AG04450 (cell line): Measurements from ENCODE around the gene DST. TPM values are rescaled to one million over a fixed set of nuclear protein-coding genes. Genes with fewer than 3 reads are reported as not detected.

ENCODE experiments used
- CTCF ChIA-PET: fragments of 300-600, 350-600 bp; formaldehyde crosslinking; extraction: SDS; loops from one replicate; lab custom pipeline; 2022; ENCODE audit warnings: antibody characterized with exemption, inconsistent platforms; lab: Charles Lee
- POLR2A ChIA-PET: fragments of 350-600 bp; formaldehyde crosslinking; extraction: SDS; loops from one replicate; lab custom pipeline; 2021; ENCODE audit warnings: antibody characterized with exemption, inconsistent platforms; lab: Yijun Ruan, JAX
- DNase-seq: peaks from one replicate; pipeline ENCODE4 v3.0.0-alpha.2; 2011; ENCODE audit warnings: low read depth, low spot score
- H3K27ac ChIP-seq: one replicate; pipeline ENCODE4 v1.5.1; 2012; ENCODE audit warnings: low read depth, low read length, control low read depth
- H3K27me3 ChIP-seq: one replicate; pipeline ENCODE4 v1.6.0; 2012; ENCODE audit warnings: low read length; ENCODE audit not compliant: control insufficient read depth, insufficient read depth
- H3K4me3 ChIP-seq: 2 replicates; pipeline ENCODE4 v1.5.1; 2011; ENCODE audit warnings: mild to moderate bottlenecking, low read depth, low read length, control low read depth
- H3K9me3 ChIP-seq: 2 replicates; pipeline ENCODE4 v1.5.1; 2012; ENCODE audit warnings: low read length; ENCODE audit not compliant: control insufficient read depth, insufficient read depth
- CTCF ChIP-seq: IDR thresholded peaks from 2 replicates; pipeline ENCODE4 v1.5.1; 2011; ENCODE audit warnings: low read depth, low read length, control low read depth, inconsistent platforms
- polyA plus RNA-seq: library from polyadenylated mRNA; depleted of rRNA; stranded (reverse); fragments of >200 nt; gene quantifications from 2 replicates; pipeline ENCODE4 v1.2.3, GENCODE V29; 2011

DST gene
- polyA plus RNA-seq, 1 experiment, result 163 TPM

- no peaks in the 10 kb centered on the region for H3K9me3 ChIP-seq
- CTCF ChIA-PET, result no interaction called here
- POLR2A ChIA-PET, result no interaction called here
- no peak overlapping the region for H3K4me3 ChIP-seq
- no peaks in the 10 kb centered on the region for H3K27me3 ChIP-seq
- DNase-seq, result no peak
- no peak for TF ChIP-seq CTCF
- no peak overlapping the region for H3K27ac ChIP-seq
These were observed 43.3 kb upstream of the DST start for GRCh38 chr6:56685994-56686393.

DNA sequence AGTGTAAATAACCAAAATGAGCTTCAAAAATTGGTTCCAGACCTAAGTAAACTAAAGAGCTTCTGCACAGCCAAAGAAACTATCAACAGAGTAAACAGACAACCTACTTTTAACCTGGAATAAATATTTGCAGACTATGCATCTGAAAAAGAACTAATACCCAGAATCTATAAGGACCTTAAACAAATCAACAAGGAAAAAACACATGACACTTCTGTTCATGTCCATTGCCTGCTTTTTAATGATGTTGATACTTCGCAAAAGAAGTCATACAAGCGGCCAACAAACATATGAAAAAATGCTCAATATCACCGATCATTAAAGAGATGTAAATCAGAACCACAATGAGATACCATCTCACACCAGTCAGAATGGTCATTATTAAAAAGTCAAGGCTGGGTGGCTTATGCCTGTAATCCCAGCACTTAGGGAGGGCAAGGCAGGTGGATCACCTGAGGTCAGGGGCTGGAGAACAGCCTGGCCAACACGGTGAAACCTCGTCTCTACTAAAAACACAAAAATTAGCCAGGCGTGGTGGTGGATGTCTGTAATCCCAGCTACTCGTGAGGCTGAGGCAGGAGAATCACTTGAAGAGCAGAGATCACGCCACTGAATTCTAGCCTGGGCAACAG is 42.5 kb upstream of the DST start:
- no peak overlapping the region for H3K4me3 ChIP-seq
- no peaks in the 10 kb centered on the region for H3K9me3 ChIP-seq
- CTCF ChIA-PET, result interaction anchor here (1.8 to 2.2 kb wide), 2 partner anchors 14 to 166 kb away, joined by 6 to 10 read pairs; no protein-coding TSS in a partner anchor
- H3K27me3 ChIP-seq, result no peaks in the 10 kb centered on the region
- DNase-seq, result no peak
- H3K27ac ChIP-seq, result no peak overlapping the region
- TF ChIP-seq CTCF, result no peak
- POLR2A ChIA-PET, result no interaction called here

DNA sequence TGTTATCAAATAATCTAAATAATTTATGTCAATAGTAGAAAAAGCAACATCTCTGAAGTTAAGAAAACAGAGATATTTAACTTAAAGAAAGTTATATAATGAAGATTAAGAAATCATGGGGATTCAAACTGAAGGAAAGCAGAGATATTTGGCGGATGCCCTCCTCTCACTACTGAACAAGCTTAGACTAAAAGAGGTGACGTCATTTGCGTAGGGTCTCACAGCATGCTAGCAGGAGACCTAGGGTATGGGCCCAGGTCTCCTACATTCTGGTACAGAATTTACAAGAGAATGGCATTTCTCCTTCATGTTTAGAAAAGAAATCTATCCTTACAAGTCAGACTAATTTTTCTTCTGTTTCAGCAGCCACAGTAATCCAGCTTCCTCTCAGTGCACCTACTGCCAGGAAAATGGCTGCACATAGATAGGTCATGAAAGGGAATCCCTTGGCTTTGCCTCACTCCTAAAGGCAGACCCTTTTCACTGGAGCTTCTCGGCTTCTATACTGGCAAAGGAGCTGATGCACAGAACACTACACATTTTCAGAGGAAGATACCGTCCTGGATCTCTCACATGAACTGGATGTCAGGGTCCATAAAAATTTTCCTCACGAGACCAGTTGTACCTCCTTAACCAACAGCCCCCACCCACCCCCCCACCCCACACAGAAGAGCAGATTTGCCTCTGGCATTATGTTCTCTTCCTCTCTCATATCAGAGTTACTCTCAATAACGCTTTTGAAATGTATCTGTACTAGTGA is 41.8 kb upstream of the DST start:
- Histone ChIP-seq H3K27ac (peak overlapping the region; percentile 47), H3K9me3 (no peaks in the 10 kb centered on the region), H3K4me3 (no peak overlapping the region), H3K27me3 (no peaks in the 10 kb centered on the region)
- CTCF ChIA-PET, result interaction anchor here (0.9 to 2.2 kb wide), 3 partner anchors 10 to 167 kb away, joined by 3 to 10 read pairs (median 6); no protein-coding TSS in a partner anchor
- no peak for TF ChIP-seq CTCF
- no peak for DNase-seq
- POLR2A ChIA-PET, result interaction anchor here (0.6 to 1.4 kb wide), 3 partner anchors 14 to 478 kb away, joined by 3 to 4 read pairs (median 3); no protein-coding TSS in a partner anchor

DNA sequence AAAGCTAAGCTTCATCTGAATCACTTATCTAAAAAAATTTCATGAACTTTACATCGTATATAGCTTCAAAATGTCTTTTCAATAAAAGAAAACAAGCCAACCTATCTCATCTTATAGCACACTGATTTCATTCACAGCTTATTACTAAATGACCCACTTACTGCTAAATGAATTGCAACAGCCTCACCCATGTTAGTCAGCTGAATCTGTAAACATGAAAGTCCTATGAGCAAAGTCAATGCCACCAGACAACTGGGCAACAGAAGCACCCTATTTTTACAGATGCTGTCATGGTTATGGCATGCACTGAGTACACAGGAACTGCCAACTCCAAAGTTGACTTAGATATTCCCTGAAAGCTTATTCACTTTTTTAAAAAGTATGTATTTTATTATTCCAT is 41.2 kb upstream of the DST start:
- ChIA-PET CTCF (interaction anchor here (0.8 to 2.2 kb wide), 4 partner anchors 9 to 168 kb away, joined by 3 to 10 read pairs (median 4); no protein-coding TSS in a partner anchor), POLR2A (interaction anchor here (0.6 to 1.4 kb wide), 4 partner anchors 14 to 479 kb away, joined by 3 to 4 read pairs (median 3); no protein-coding TSS in a partner anchor)
- peak; percentile 61 for DNase-seq
- Histone ChIP-seq H3K27ac (no peak overlapping the region), H3K4me3 (no peak overlapping the region), H3K9me3 (no peaks in the 10 kb centered on the region), H3K27me3 (no peaks in the 10 kb centered on the region)
- no peak for TF ChIP-seq CTCF
